ENCODE results near the gene EVPL.

Gene EVPL

GRCh38 chr17:76017481-76018339 is 9.4 kb downstream of the EVPL start:
- no peak for DNase-seq (ENCODE audit: low spot score)

- no peak for DNase-seq (ENCODE audit: low spot score)
These were observed 12.2 kb downstream of the EVPL start for GRCh38 chr17:76014925-76015261.

GRCh38 chr17:76014100-76014924 is 12.8 kb downstream of the EVPL start:
- peak; percentile 77 for DNase-seq (ENCODE audit: low spot score)

GRCh38 chr17:76013377-76013932 is 13.7 kb downstream of the EVPL start:
- DNase-seq (ENCODE audit: low spot score) = no peak

- DNase-seq (ENCODE audit: low spot score) = no peak
These were observed 15.2 kb downstream of the EVPL start for GRCh38 chr17:76011951-76012350.

- no peak for DNase-seq (ENCODE audit: low spot score)
These were observed 17.0 kb downstream of the EVPL start for GRCh38 chr17:76009969-76010661.

- no peak for DNase-seq (ENCODE audit: low spot score)
These were observed 17.7 kb downstream of the EVPL start for GRCh38 chr17:76009447-76009846.

GRCh38 chr17:76008630-76009425 is 18.3 kb downstream of the EVPL start:
- no peak for DNase-seq (ENCODE audit: low spot score)

- no peak for DNase-seq (ENCODE audit: low spot score)
These were observed 18.9 kb downstream of the EVPL start for GRCh38 chr17:76008208-76008607.

- DNase-seq (ENCODE audit: low spot score) = no peak
These were observed 19.3 kb downstream of the EVPL start for GRCh38 chr17:76007850-76008165.

GRCh38 chr17:76007131-76007849 is 19.8 kb downstream of the EVPL start:
- no peak for DNase-seq (ENCODE audit: low spot score)

- peak; percentile 56 for DNase-seq (ENCODE audit: low spot score)
These were observed 21.6 kb downstream of the EVPL start for GRCh38 chr17:76005263-76006149.

GRCh38 chr17:76004750-76005262 is 22.3 kb downstream of the EVPL start:
- no peak for DNase-seq (ENCODE audit: low spot score)

GRCh38 chr17:76003915-76004314 is 23.2 kb downstream of the EVPL start:
- DNase-seq (ENCODE audit: low spot score) = no peak

- no peak for DNase-seq (ENCODE audit: low spot score)
These were observed 25.0 kb downstream of the EVPL start for GRCh38 chr17:76002100-76002499.

GRCh38 chr17:76000755-76001521 is 26.2 kb downstream of the EVPL start, which contains the start of gene CDK3:
Gene CDK3, plus strand, starts transcription at chr17:76000855. Its CDS starts 571 bp downstream, at chr17:76001426.
- DNase-seq (ENCODE audit: low spot score) = no peak

GRCh38 chr17:76000016-76000754 is 26.9 kb downstream of the EVPL start:
- DNase-seq (ENCODE audit: low spot score) = no peak

- no peak for DNase-seq (ENCODE audit: low spot score)
These were observed 28.7 kb downstream of the EVPL start for GRCh38 chr17:75998327-75998795.

Measured in Ammon's horn (tissue), 1 donor.